ENCODE results near the gene CIDEA.
A peak's percentile ranks its signal among the peaks of the same experiment; 100 is the strongest.

CIDEA gene

GRCh38 chr18:12293831-12294230 lies 39.7 kb downstream of the CIDEA start:
- DNase-seq = peak in 2 of 10 donors; percentile 50 to 62
- intact Hi-C loops (cut with DNase I) = no loop called here

DNA sequence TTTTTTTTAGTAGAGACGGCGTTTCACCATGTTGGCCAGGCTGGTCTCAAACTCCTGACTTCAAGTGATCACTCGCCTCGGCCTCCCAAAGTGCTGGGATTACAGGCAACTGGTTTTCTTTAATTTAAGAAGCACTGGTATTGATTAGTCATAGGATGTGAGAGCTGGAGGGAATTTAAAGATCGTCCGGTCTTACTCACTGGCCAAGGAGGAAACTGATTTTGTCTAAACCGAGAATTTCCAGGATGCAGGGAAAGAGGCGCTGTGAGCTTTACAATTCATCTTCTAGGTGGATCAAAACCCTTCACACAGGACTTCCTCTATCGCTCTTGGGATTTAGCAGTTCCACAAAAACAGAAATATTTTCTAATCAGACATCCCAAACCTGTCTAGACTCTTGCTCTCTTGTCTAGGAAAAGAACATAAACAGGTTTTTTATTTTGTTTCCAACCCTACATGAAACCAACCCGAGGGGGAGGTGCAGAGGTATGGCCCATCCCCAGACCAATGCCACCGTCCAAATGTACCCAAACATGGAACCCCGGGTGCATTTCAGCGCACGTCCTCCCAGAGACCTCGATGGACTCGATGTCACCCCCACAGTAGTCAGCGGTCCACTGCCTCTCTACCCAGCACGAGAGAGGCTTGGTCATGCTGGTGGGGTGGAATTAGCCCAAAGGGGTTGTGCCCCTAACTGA lies 41.4 kb downstream of the CIDEA start:
- peak in 2 of 10 donors; percentile 12 to 58 for DNase-seq

DNA sequence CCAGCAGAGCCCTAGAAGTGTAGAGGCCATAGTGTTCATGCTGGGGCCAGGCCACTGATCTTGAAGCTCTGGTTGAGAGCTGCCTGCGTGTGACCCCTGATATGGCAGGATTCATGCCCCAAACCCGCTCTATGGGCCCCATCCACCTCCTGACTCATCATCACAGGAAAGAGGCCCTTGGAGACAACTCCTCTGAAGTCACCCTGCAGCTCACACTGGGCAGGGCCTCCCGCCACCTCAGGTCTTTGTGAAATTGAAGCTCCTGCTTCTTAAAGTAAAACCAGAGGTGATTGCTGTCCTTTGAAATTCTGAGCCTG lies 41.9 kb downstream of the CIDEA start:
- intact Hi-C loops (cut with DNase I) = no loop called here
- peak in 2 of 10 donors; percentile 27 to 34 for DNase-seq

More for the DNA sequence above, 41.4 kb downstream of the CIDEA start:
- intact Hi-C loops (cut with DNase I) = no loop called here

DNA sequence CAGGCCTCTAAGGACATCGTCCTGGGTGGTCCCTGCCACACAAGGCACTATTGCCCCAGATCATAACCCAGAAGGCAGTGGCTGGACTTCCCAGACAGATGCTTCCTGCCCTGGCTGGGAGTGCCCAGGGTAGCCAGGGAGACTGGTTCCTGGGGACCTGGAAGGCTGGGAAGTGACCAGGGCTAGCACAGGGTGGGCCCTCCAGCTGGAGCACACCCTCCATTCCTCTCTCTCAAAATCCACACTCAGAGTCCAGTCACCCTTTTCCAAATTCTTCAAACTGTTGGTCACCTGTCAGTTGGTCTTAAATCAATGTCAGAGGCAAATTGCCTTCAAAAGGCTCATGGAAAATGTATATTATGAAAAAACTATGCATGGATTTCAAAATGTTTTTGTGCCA lies 42.3 kb downstream of the CIDEA start:
- intact Hi-C loops (cut with DNase I) = no loop called here
- peak in 1 of 10 donors; percentile 55 for DNase-seq

DNA sequence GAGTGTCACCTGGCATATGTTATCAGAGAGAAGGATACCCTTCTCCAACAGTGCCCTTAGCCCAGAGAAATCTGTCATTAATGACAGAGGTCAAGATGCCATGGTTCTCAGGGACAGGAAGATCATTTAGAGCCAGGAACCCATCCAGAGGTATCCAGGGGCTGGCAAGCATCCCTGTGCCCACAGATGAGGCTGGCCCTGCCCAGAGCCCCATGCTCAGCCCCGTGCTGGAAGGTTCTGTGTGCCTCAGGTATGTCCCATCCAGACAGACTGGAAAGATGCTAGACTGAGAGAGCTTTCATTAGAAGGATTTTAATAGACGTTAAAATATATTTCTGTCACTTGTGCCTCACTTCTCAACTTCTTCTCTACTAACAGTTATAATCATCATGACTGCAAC lies 45.7 kb downstream of the CIDEA start:
- peak in 1 of 10 donors; percentile 76 for DNase-seq
- intact Hi-C loops (cut with DNase I) = no loop called here

DNA sequence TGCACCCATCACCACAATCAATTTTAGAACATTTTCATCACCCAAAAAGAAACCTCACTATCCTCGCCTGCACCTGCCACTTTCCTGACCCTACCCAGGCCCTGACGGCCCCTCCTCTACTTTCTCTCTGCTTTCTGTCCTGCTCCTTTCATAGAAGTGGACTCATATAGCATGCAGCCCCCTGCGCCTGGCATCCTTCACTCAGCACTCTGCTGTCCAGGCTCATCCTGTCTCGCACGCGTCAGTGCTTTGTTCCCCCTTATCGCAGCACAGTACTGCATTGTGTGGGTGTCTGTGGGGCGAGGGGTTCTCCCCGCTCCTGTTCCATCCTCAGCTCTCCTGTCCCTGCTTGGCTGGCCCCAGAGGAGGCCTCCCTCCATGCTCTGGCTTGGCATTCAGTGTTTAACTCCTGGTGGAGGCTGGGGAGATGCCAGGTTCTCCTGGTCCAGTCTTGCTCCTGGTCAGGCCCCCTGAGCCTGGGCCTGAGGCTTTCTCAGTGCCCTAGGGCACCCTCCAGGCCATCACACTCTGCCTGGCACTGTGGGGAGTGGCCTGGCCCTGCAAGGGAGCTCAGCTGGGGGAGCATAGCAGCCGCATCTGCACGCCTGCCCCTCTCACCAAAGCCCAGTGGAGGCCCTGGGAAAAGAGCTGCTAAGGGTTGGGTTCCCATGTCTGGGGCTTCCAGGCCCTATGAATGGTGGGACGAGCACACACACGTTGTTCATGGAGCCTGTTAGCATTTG lies 47.3 kb downstream of the CIDEA start:
- intact Hi-C loops (cut with DNase I) = no loop called here
- DNase-seq = peak in 1 of 10 donors; percentile 49

DNA sequence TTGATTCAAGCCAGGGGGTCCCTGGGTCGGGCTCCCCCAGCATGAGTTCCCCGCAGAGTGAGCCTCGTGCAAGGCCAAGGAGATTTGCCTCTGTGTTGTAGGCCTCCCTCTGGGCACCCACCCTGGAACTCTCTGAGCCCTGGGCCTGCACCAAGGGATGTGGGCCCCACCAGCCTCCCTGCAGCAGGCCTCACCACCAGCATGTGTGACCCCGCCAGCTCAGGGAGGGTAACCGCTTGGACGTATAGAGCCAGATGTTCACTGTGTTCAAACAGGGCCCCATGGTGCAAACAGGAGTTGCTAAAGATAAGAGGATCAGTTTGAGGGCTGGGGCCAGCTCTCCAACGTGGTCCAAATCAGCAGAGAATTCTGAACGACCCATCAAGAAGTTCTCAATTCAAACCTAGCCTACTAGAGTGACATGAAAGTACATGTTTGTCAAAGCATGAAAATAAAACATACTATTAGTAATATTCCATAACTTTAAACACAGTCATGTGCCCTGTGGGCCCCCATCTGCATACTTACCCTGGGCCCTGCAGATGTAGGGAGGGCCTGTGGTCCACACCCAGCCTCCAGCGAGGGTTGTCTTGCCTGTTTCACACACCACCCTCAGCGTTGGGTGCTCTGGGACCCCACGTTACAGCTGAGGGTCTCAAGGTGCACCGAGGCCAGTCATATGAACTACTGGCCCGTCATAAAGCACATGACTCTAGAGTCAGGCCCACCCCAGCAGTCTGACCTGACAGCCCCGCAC lies 48.4 kb downstream of the CIDEA start:
- intact Hi-C loops (cut with DNase I) = no loop called here
- peak in 1 of 10 donors; percentile 68 for DNase-seq

DNA sequence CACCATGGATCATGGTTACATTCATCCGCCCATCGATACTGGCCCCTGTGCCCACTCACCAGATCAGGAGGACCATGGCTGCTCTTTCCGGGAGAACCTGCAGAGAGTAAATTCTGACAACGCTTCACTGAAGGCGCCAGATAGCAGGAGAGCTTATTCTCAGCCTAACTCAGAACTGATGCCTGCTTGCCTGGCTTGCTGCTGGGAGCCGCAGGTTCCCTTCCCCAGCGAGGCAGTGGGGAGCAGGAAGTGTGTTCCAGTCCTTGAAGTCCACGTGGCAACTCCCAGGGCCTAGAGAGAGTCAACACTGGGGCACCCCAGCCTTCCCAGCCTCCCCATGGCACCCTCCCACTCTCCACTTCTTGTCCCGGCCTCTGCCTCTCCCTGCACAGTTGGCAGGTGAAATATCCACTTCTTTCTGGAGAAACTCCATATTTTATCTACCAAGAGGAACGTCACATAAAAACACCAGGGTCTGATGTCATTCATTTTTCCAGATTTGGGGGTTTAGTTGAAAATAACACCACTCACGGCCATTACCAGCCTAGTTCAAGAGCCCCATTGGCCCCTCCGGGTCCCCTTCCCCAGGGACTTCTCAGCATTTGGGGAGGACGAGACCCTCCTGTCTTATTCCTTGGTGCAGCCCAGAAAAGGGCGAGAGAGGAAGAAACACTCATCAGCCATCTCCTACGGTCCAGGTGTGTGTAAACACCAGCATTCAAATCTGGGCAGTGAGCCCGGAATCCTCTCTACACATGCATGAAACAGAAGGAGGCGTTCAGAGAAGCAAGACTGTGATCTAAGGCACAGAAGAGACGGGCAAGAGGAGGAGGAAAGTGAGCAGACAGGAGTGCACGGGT lies 50.4 kb downstream of the CIDEA start:
- DNase-seq = peak in 3 of 10 donors; percentile 25 to 77 (median 53)
- intact Hi-C loops (cut with DNase I) = no loop called here

GRCh38 chr18:12305211-12305610 lies 51.0 kb downstream of the CIDEA start:
- DNase-seq = peak in 2 of 10 donors; percentile 66 to 72
- intact Hi-C loops (cut with DNase I) = no loop called here

GRCh38 chr18:12305930-12306629 lies 51.9 kb downstream of the CIDEA start:
- intact Hi-C loops (cut with DNase I) = no loop called here

GRCh38 chr18:12306752-12307700 lies 52.9 kb downstream of the CIDEA start:
- intact Hi-C loops (cut with DNase I) = no loop called here

More at GRCh38 chr18:12305930-12306629, 51.9 kb downstream of the CIDEA start:
- peak in 1 of 10 donors; percentile 68 for DNase-seq

DNA sequence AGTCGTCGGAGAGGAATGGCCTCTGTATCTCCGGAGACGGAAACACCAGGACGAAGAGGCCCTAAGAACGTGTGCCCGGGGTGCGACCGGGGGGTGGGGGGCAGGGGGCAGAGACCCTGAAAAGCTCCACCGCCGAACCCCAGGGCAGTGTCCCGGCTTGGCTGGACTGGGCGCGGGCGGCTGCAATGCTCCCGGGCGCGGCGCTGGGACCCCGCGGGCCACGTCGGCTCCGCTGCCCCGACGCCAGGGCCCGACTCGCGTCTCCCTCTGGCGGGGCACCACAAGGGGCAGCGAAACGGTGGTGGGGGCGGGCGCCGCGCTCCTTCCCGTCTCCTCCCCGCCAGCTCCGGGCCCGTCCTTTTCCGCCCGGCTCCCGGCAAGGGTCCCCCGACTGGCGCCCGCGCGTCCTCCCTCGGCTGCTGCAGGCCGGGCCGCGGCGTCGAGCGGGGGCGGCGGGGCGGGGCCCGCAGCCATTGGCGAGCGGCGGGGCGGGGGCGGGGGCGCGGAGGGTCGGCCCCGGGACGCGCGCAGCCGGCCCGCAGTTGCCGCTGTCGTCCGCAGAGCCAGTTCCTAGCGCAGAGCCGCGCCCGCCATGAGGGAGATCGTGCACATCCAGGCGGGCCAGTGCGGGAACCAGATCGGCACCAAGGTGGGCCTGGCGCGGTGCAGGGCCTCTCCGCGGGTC lies 53.7 kb downstream of the CIDEA start, which contains the start of gene TUBB6:
Gene TUBB6, plus strand, starts transcription at position 541 of the 685 bp plus-strand sequence. Its CDS starts 52 bp downstream, at position 593.
- intact Hi-C loops (cut with DNase I) = no loop called here

More at GRCh38 chr18:12306752-12307700, 52.9 kb downstream of the CIDEA start:
- DNase-seq = peak in 2 of 10 donors; percentile 82 to 83

DNA sequence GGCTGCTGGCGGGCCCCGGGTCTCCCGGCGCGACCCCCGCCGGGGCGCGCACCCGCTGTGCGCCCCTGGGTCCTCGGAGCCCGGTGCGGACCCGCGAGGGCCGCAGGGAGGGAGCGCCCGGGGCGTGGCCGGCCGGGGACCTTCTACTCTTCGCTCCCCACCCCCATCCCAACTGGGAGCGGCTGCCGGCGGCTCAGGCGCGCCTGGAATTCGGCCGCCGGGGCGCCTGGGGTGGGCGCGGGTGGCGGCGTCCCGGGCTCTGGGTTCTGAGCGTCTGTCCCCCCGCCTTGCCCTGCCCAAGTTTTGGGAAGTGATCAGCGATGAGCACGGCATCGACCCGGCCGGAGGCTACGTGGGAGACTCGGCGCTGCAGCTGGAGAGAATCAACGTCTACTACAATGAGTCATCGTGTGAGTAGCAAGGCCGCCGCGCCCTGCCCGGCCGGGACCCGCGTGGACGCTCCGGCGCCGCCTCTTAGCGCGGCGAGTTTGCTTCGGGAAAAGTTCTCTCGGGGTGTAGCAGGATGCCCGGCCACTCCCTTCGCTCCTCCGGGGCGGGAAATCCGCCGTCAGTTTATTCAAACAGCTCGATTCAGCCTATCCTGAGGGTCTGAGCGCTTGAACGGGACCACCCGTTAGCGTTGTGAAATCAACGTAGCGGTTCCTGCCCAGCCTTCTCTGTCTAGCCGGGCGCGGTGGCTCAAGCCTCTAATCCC lies 54.4 kb downstream of the CIDEA start:
- intact Hi-C loops (cut with DNase I) = no loop called here

More for the DNA sequence above, 53.7 kb downstream of the CIDEA start, which contains the start of gene TUBB6:
- peak in 2 of 10 donors; percentile 60 to 75 for DNase-seq

GRCh38 chr18:12309683-12310198 lies 55.6 kb downstream of the CIDEA start:
- peak in 1 of 10 donors; percentile 15 for DNase-seq
- intact Hi-C loops (cut with DNase I) = no loop called here

More for the DNA sequence above, 54.4 kb downstream of the CIDEA start:
- DNase-seq = peak in 2 of 10 donors; percentile 58 to 77

DNA sequence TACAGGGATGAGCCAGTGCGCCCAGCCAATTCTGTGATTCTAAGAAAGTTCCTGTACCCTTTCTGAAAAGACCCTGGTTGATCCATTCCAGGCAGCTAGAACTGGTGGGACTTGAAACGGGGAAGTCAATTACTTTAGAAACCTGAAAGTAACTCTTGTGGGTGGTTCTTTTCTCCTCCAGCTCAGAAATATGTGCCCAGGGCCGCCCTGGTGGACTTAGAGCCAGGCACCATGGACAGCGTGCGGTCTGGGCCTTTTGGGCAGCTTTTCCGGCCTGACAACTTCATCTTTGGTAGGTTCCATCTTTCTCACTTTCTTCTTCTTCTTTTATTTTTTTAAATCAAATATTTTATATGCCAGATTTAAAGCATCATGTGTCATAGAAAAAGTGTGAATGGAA lies 56.6 kb downstream of the CIDEA start:
- DNase-seq = peak in 1 of 10 donors; percentile 15
- intact Hi-C loops (cut with DNase I) = no loop called here

DNA sequence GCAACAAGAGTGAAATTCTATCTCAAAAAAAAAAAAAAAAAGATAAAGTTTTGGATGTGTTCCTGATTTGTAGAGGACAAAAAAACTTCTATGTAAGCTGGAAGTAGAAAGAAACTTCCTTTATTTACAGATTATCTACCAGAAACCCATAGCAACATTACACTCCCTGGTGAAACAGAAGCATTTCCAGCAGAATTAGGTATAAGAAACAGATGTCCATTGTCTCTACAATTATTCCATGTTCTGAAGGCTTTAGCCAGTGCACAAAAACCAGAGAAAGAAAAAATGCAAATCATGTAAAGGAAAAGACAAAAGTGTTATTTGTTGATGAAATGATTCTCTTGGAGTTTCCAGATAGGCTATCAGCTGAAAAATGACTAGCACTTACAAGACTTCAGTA lies 58.8 kb downstream of the CIDEA start:
- intact Hi-C loops (cut with DNase I) = no loop called here
- no peak for DNase-seq

All from posterior cingulate gyrus (tissue), 11 donors.